C4-2B (cell line): ENCODE results near the gene OR8J1.
A peak's percentile ranks its signal among the peaks of the same experiment; 100 is the strongest.

ENCODE experiments used
- H3K27ac ChIP-seq: fragments of 450-650 bp; 2 replicates; pipeline ENCODE4 v1.5.1; 2017
- CTCF ChIP-seq: fragments of 450-650 bp; conservative IDR thresholded peaks from 2 replicates; pipeline ENCODE4 v1.5.1; 2017; ENCODE audit warnings: mild to moderate bottlenecking
- ZFX ChIP-seq: fragments of 450-650 bp; IDR thresholded peaks from 2 replicates; pipeline ENCODE4 v1.6.1; 2017

The OR8J1 gene

GRCh38 chr11:56353991-56354390 lies at the start of gene OR8J1:
OR8J1 (plus strand) TSS chr11:56354291; CDS start chr11:56360247, 5,956 bp downstream.
- TF ChIP-seq ZFX: no peak
- no peak for TF ChIP-seq CTCF
- no peak within 1 kb of the TSS for H3K27ac ChIP-seq

GRCh38 chr11:56307836-56308235 lies 46.3 kb upstream of the OR8J1 start:
- no peak overlapping the region for H3K27ac ChIP-seq
- no peak for TF ChIP-seq ZFX
- no peak for TF ChIP-seq CTCF

GRCh38 chr11:56314844-56315243 lies 39.2 kb upstream of the OR8J1 start, which contains the start of gene OR8K3:
OR8K3 (plus strand) TSS chr11:56315144; CDS start chr11:56318307, 3,163 bp downstream.
- no peak within 1 kb of the TSS for H3K27ac ChIP-seq
- no peak for TF ChIP-seq ZFX
- TF ChIP-seq CTCF: no peak

GRCh38 chr11:56331861-56332491 lies 22.1 kb upstream of the OR8J1 start:
- peak overlapping the region; percentile 38; the same call in 1 of the 2 replicates for H3K27ac ChIP-seq
- TF ChIP-seq ZFX: no peak

GRCh38 chr11:56333156-56333555 lies 20.9 kb upstream of the OR8J1 start:
- no peak for TF ChIP-seq ZFX
- TF ChIP-seq CTCF: no peak
- no peak overlapping the region for H3K27ac ChIP-seq

GRCh38 chr11:56340289-56340688 lies 13.8 kb upstream of the OR8J1 start:
- H3K27ac ChIP-seq: no peak overlapping the region
- TF ChIP-seq ZFX (no peak), CTCF (no peak)

GRCh38 chr11:56345739-56346138 lies 8.4 kb upstream of the OR8J1 start, which contains the start of gene OR8K1:
OR8K1 (plus strand) TSS chr11:56346039; CDS start chr11:56346039, 0 bp downstream.
- H3K27ac ChIP-seq: no peak within 1 kb of the TSS
- no peak for TF ChIP-seq CTCF

- H3K27ac ChIP-seq: no peak within 1 kb of the TSS
- TF ChIP-seq ZFX: no peak
- no peak for TF ChIP-seq CTCF
These were observed 21.2 kb downstream of the OR8J1 start, which contains the start of gene OR8U1 for GRCh38 chr11:56375324-56375723. OR8U1 (plus strand) TSS chr11:56375624; CDS start chr11:56375624, 0 bp downstream.
